ENCODE results near the gene OCEL1.

OCEL1 gene

GRCh38 chr19:17259934-17260333 is 33.9 kb downstream of the OCEL1 start:
- no peak for TF ChIP-seq ZFX (IDR thresholded peaks at IDR 0.05; ENCODE audit: borderline replicate concordance)
- TF ChIP-seq CTCF (IDR thresholded peaks at IDR 0.05), result no peak
- H3K27ac ChIP-seq, result no peak overlapping the region

- TF ChIP-seq CTCF (IDR thresholded peaks at IDR 0.05) (peak; percentile 97), ZFX (IDR thresholded peaks at IDR 0.05; ENCODE audit: borderline replicate concordance) (no peak)
- H3K27ac ChIP-seq, result peak overlapping the region; percentile 32; the same call in 1 of the 2 replicates
Observed at GRCh38 chr19:17260842-17261325, 34.9 kb downstream of the OCEL1 start.

DNA sequence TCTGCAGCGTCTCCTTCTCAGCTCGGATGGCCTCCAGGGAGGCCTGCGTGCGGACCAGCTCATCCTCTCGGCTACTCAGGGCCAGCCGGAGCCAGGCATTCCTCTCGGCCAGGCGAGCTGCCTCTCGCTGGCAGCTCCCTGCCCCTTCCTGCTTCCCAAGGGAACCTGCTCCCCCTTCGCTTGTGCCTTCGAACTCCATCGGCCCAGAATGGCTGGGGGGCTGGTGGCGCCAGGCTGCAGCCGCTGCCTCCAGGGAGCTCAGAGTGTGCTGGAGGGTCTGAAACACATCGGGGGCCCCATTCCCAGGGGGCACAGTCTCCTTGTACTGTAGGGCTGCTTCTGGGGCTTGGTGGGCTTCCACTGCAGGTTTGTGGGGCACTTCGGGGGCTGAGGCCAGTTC is 36.5 kb downstream of the OCEL1 start:
- TF ChIP-seq ZFX (IDR thresholded peaks at IDR 0.05; ENCODE audit: borderline replicate concordance) (no peak), CTCF (IDR thresholded peaks at IDR 0.05) (no peak)
- H3K27ac ChIP-seq, result no peak overlapping the region

- TF ChIP-seq CTCF (IDR thresholded peaks at IDR 0.05) (no peak), ZFX (IDR thresholded peaks at IDR 0.05; ENCODE audit: borderline replicate concordance) (no peak)
- H3K27ac ChIP-seq, result no peak overlapping the region
Observed at GRCh38 chr19:17263712-17264640, 38.0 kb downstream of the OCEL1 start.

DNA sequence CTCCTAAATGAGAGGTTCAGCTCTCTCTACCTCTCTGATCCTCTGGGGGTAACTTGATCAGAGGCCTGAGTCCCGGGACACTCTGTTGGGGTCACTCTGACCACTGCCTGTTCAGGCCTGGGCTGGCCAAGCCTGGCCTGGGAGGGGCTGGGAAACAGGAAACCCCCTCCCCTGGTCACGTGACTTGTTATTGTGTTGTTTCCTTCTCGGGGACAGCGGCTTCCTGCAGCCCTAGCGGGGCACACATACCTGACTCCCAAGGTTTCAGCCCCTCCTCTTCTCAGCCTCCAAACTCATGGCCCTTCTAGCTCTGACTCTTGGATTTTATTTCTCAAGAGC is 38.6 kb downstream of the OCEL1 start, which contains the start of gene USHBP1:
TSS of gene USHBP1 (minus strand) at position 105 of the 339 bp plus-strand sequence. CDS start 446 bp downstream, outside the sequence.
- TF ChIP-seq CTCF (IDR thresholded peaks at IDR 0.05), result no peak
- no peak for TF ChIP-seq ZFX (IDR thresholded peaks at IDR 0.05; ENCODE audit: borderline replicate concordance)
- H3K27ac ChIP-seq, result no peak within 1 kb of the TSS

DNA sequence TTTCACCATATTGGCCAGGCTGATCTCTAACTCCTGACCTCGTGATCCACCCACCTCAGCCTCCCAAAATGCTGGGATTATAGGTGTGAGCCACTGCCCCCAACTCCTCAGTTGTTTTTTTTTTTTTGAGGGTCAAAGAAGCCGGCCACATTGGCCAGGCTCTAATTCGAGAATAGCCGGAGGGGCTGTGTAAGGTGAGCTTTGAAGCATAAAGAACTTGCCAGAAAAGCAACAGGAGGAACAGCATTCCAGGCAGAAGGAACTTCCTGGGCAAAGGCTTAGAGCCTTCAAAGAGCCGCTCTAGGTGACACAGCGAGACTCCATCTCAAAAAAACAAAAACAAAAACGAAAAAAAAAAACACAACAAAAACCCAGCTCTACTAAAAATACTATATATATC is 40.0 kb downstream of the OCEL1 start:
- no peak for TF ChIP-seq CTCF (IDR thresholded peaks at IDR 0.05)
- TF ChIP-seq ZFX (IDR thresholded peaks at IDR 0.05; ENCODE audit: borderline replicate concordance), result no peak
- peak overlapping the region; percentile 57 for H3K27ac ChIP-seq

- no peak for TF ChIP-seq ZFX (IDR thresholded peaks at IDR 0.05; ENCODE audit: borderline replicate concordance)
- no peak for TF ChIP-seq CTCF (IDR thresholded peaks at IDR 0.05)
- peak overlapping the region; percentile 57 for H3K27ac ChIP-seq
Observed at GRCh38 chr19:17266589-17266974, 40.6 kb downstream of the OCEL1 start.

All from 22Rv1 (cell line).